HL-60 (cell line): ENCODE data around the gene SEC23A.
"Not testable (repeated sequence)": the region's sequence is repeated elsewhere in the genome, so short reads cannot be mapped to it uniquely, and the experiment has no call there.

ENCODE experiments used
- DNase-seq, 2 experiments: peaks; one replicate each; pipeline ENCODE4 v3.0.0-alpha.2; 2010 to 2020; ENCODE audit warnings: low read depth in 1 of 2, low spot score in 1 of 2
- H3K27ac ChIP-seq: fragments of 250-450 bp; sonication (Bioruptor Pico); replicated peaks from 2 replicates; pipeline ENCODE4 v1.5.1; 2020; ENCODE audit warnings: mild to moderate bottlenecking, moderate library complexity
- H3K27me3 ChIP-seq: fragments of 250-450 bp; sonication (Bioruptor Pico); 2 replicates; pipeline ENCODE4 v1.5.1; 2021; ENCODE audit warnings: mild to moderate bottlenecking, moderate library complexity; ENCODE audit not compliant: insufficient read depth, poor library complexity, severe bottlenecking
- H3K4me3 ChIP-seq: replicated peaks from 2 replicates; pipeline ENCODE4 v1.5.1; 2011; ENCODE audit warnings: mild to moderate bottlenecking, control low read depth, low read length; ENCODE audit not compliant: insufficient read depth
- GABPA ChIP-seq: IDR thresholded peaks from 2 replicates; pipeline ENCODE4 v1.6.1; 2012; ENCODE audit warnings: low read depth
- POLR2AphosphoS5 ChIP-seq: IDR thresholded peaks from 2 replicates; pipeline ENCODE4 v1.6.1; 2012; ENCODE audit warnings: low read depth
- SPI1 ChIP-seq: IDR thresholded peaks from 2 replicates; pipeline ENCODE4 v1.6.1; 2012; ENCODE audit warnings: low read depth, mild to moderate bottlenecking, borderline replicate concordance
- TF ChIP-seq, protein P1 (sequence below): IDR thresholded peaks from one replicate; pipeline ENCODE4 v1.5.1; 2011; ENCODE audit warnings: low read length, control low read depth, inconsistent platforms; ENCODE audit not compliant: insufficient read depth
- TF ChIP-seq, protein P2 (sequence below): IDR thresholded peaks from 2 replicates; pipeline ENCODE4 v1.6.1; 2012; ENCODE audit warnings: low read depth; ENCODE audit not compliant: insufficient replicate concordance

SEC23A gene

DNA sequence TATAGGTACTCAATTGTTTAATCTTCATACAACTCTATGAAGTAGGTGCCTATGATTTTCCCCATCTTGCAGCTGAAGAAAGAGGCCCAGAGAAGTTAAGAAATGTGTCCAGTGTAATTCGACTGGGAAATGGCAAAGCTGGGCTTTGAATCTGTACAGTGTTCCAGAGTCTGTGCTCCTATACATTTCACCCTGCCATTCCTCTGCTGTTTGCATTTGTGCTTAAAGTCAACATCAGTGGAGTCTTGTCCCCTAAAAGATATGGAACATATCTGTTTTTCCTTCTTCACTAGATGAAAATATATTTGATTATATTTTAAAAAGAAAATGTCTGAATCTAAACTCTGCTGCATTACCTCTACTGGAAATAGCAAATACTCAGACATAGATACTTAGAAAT lies 88.6 kb downstream of the SEC23A start:
- Histone ChIP-seq H3K27ac (no peak overlapping the region), H3K27me3 (no peaks in the 10 kb centered on the region), H3K4me3 (no peak overlapping the region)
- TF ChIP-seq, protein P1, sequence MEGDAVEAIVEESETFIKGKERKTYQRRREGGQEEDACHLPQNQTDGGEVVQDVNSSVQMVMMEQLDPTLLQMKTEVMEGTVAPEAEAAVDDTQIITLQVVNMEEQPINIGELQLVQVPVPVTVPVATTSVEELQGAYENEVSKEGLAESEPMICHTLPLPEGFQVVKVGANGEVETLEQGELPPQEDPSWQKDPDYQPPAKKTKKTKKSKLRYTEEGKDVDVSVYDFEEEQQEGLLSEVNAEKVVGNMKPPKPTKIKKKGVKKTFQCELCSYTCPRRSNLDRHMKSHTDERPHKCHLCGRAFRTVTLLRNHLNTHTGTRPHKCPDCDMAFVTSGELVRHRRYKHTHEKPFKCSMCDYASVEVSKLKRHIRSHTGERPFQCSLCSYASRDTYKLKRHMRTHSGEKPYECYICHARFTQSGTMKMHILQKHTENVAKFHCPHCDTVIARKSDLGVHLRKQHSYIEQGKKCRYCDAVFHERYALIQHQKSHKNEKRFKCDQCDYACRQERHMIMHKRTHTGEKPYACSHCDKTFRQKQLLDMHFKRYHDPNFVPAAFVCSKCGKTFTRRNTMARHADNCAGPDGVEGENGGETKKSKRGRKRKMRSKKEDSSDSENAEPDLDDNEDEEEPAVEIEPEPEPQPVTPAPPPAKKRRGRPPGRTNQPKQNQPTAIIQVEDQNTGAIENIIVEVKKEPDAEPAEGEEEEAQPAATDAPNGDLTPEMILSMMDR = no peak
- TF ChIP-seq POLR2AphosphoS5 (no peak), SPI1 (no peak), GABPA (no peak)
- TF ChIP-seq, protein P2, sequence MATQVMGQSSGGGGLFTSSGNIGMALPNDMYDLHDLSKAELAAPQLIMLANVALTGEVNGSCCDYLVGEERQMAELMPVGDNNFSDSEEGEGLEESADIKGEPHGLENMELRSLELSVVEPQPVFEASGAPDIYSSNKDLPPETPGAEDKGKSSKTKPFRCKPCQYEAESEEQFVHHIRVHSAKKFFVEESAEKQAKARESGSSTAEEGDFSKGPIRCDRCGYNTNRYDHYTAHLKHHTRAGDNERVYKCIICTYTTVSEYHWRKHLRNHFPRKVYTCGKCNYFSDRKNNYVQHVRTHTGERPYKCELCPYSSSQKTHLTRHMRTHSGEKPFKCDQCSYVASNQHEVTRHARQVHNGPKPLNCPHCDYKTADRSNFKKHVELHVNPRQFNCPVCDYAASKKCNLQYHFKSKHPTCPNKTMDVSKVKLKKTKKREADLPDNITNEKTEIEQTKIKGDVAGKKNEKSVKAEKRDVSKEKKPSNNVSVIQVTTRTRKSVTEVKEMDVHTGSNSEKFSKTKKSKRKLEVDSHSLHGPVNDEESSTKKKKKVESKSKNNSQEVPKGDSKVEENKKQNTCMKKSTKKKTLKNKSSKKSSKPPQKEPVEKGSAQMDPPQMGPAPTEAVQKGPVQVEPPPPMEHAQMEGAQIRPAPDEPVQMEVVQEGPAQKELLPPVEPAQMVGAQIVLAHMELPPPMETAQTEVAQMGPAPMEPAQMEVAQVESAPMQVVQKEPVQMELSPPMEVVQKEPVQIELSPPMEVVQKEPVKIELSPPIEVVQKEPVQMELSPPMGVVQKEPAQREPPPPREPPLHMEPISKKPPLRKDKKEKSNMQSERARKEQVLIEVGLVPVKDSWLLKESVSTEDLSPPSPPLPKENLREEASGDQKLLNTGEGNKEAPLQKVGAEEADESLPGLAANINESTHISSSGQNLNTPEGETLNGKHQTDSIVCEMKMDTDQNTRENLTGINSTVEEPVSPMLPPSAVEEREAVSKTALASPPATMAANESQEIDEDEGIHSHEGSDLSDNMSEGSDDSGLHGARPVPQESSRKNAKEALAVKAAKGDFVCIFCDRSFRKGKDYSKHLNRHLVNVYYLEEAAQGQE = no peak
- no peak for DNase-seq

DNA sequence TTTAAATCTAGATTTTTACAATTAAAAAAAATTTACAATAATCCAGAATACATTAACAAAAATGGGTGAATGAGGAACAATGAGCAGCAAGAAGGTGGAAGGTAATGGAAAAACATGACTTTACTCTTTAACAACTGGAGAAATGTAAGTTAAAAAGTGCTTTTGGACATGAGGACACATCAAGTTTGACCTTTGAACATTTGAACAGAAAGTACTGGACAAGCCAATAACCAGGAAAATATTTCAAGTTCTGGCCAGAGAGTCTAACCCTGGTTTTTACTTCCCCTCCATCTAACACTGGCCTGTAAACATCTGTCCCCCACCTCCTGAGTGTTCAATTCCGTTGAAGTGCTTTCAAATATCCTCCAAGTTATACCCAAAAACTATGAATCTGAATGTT lies 94.1 kb downstream of the SEC23A start:
- not testable (repeated sequence) for DNase-seq, H3K27ac ChIP-seq, H3K27me3 ChIP-seq, H3K4me3 ChIP-seq

DNA sequence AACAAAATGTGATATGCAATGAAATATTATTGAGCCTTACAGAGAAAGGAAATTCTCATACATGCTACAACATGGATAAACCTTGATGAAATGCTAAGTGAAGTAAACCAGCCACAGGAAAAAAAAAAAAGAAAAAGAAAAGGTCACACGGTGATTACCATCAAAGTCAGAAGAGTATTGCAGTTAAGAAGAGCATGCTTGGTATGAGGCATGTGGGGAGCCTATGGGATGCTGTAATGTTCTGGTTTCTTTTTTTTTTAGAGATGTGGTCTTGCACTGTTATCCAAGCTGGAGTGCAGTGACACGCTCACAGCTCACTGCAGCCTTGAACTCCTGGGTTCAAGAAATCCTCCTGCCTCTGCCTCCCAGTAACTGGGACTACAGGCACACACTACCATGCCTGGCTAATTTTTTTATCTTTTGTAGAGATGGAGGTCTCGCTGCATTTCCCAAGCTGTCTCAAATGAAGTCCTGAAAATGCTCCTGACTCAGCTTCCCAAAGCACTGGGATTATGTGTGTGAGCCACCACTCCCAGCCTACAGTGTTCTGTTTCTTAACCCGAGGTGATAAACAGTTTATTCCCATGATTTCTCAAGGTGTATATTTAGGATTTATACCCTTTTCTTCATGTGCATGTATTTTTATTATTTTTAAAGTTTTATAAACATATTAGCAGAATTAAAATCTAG lies 96.2 kb downstream of the SEC23A start:
- Histone ChIP-seq H3K4me3 (no peak overlapping the region), H3K27ac (no peak overlapping the region), H3K27me3 (no peaks in the 10 kb centered on the region)
- DNase-seq = no peak
- TF ChIP-seq GABPA (no peak), SPI1 (no peak)
- TF ChIP-seq, protein P1 = no peak

GRCh38 chr14:39005044-39005880 lies 97.8 kb downstream of the SEC23A start:
- no peak overlapping the region for H3K27ac ChIP-seq
- no peak for TF ChIP-seq POLR2AphosphoS5
- peak; percentile 57; the same call in 1 of the 2 replicates for TF ChIP-seq SPI1
- H3K27me3 ChIP-seq = no peaks in the 10 kb centered on the region
- no peak overlapping the region for H3K4me3 ChIP-seq
- DNase-seq = peak in 1 of 2 experiments; percentile 11

DNA sequence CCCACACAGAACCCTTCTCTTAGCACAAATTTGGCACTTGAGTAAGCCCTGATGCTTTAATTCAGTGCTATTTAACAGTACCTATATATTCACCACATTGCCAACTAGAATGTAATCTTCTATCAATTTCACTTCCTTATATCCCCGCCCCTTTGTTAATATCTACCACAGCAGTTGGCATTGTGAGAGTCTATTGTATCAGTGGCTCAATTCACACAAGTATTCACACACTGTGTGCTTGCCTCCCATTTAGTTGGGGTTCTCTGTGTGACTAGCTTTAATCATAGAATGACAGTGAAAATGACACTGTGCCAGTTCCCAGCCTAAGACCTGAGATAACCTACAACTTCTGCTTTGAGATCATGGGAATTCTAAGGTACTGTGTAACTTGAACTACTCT lies 103.1 kb downstream of the SEC23A start:
- H3K27ac ChIP-seq = no peak overlapping the region
- TF ChIP-seq, protein P1 = no peak
- TF ChIP-seq SPI1 (no peak), POLR2AphosphoS5 (no peak), GABPA (no peak)
- TF ChIP-seq, protein P2 = no peak
- DNase-seq = no peak

More for the DNA sequence above, 103.1 kb downstream of the SEC23A start:
- H3K27me3 ChIP-seq = no peaks in the 10 kb centered on the region
- H3K4me3 ChIP-seq = no peak overlapping the region
